ENCODE measurements around the gene RBM7.
A peak's percentile ranks its signal among the peaks of the same experiment; 100 is the strongest.

Gene RBM7

DNA sequence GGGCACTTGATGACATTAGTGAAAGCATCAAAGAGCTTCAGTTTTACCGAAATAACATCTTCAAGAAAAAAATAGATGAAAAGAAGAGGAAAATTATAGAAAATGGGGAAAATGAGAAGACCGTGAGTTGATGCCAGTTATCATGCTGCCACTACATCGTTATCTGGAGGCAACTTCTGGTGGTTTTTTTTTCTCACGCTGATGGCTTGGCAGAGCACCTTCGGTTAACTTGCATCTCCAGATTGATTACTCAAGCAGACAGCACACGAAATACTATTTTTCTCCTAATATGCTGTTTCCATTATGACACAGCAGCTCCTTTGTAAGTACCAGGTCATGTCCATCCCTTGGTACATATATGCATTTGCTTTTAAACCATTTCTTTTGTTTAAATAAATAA is 49.4 kb downstream of the RBM7 start:
- peak; percentile 95 for DNase-seq

GRCh38 chr11:114452399-114452798 is 51.9 kb downstream of the RBM7 start:
- no peak for DNase-seq

All from hematopoietic multipotent progenitor cell treated with erythropoietin and hydrocortisone succinate and interleukin-3 and kit ligand, for 8 days (in vitro differentiated cells).